ENCODE data around the gene SGTA. TPM values are rescaled to one million over a fixed set of nuclear protein-coding genes. Genes with fewer than 3 reads are reported as not detected.
"Not testable (repeated sequence)": the region's sequence is repeated elsewhere in the genome, so short reads cannot be mapped to it uniquely, and the experiment has no call there.

Gene SGTA
- 31.6 and 42.2 TPM in 2 replicates for total RNA-seq

DNA sequence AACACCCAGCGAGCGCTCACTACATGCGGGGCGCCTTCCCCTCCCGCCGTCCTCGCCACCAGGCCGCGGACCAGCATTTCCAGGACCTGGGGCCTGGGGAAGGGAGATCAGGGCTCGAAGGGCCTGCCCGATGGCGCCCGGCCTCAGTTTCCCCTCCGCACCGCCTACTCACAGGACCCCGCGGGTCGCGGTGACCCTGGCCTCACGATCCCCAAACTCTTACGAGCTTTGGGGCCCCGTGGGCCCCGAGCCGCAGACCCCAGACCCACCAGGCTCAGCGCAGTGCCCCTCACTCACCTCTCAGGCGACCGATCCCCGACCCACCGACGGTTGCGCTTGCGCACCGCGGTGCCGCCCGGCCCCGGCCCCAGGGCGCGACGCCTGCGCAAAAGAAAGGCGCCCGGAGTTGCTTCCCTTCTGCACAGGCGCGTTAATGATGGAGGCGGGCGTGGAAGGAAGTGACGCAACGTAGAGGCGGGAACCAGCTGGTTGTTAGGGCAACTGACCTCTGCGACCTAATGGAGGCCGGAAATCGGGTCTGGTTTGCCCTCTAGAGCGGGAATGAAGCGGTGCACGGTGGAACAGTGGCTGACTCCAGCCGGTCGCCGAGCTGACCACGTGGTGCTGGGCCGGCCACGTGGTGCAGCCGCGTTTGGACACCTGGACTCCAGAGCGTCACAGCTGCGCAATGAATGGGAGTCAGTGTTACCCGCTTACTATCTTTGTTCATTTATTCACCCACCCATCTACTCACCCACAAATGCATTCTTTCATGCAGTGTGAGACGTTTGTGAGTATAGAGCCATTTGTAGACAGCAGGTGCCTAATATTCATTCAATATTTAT is at the start of gene SGTA:
Gene SGTA, minus strand, starts transcription at position 338 of the 845 bp plus-strand sequence. CDS start 14,205 bp downstream, outside the sequence.
- DNase-seq (ENCODE audit: low read depth in 2 of 2), result peak; percentile 99

GRCh38 chr19:2827840-2828489 is 44.9 kb upstream of the SGTA start:
- no peak for DNase-seq (ENCODE audit: low read depth in 2 of 2)

DNA sequence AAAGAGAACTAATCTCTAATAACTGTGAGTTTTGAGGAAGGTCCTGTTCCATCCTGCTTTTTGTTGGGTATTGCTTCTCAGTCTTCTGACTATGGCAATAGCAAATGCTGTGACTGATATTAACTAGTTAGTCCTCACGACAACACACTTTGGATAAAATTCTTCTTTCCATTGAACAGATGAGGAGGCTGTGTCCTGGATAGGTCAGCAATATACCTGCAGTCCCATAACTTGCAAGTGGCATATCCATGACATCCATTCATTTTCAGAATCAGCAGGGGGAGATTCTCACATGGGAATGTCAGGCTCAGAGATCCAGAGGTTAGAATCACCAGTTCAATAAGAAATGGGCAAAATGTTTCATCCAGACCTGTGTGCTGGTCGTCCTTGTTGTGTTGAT is 43.9 kb upstream of the SGTA start:
- DNase-seq (ENCODE audit: low read depth in 2 of 2), result no peak

DNA sequence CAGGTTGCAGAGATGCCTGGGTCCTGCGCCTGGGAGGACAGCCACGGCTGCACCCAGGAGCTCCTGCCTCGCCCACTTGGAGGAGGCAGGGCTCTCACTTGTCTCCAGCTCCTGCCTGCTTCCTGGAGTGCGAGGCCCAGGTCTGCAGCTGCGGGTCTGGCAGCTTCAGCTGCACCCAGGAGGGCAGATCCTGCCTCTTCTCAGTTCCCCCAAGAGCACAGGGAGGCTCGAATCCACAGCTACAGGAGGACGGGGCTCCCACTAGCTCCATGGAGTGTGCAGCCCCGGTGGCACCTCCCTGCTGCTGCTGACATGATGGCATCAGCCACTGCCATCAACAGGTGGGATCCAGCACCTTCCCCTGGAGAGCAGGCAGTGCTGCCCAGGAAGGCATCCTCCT is 41.1 kb upstream of the SGTA start:
- no peak for DNase-seq (ENCODE audit: low read depth in 2 of 2)

- DNase-seq (ENCODE audit: low read depth in 2 of 2), result no peak
Observed at GRCh38 chr19:2823646-2824045, 40.6 kb upstream of the SGTA start.

DNA sequence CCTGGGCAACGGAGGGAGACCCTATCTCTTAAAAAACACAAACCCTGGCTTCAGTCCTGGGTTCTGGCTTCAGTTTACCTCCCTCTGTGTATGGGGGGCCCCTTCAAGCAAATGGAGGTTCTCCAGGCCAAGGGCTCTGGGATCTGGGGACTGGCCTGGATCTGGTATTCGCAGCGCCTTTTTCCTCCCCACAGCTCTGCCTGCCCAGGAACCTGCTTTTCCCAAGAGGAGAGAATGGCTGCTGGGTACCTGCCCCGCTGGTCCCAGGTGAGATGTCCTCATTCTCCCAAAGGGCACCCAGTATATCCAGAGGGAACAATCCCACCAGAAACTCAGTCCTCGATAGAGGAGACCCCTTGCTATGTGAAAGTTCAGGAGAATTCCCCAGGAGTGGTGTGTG is 39.8 kb upstream of the SGTA start:
- DNase-seq (ENCODE audit: low read depth in 2 of 2), result no peak

DNA sequence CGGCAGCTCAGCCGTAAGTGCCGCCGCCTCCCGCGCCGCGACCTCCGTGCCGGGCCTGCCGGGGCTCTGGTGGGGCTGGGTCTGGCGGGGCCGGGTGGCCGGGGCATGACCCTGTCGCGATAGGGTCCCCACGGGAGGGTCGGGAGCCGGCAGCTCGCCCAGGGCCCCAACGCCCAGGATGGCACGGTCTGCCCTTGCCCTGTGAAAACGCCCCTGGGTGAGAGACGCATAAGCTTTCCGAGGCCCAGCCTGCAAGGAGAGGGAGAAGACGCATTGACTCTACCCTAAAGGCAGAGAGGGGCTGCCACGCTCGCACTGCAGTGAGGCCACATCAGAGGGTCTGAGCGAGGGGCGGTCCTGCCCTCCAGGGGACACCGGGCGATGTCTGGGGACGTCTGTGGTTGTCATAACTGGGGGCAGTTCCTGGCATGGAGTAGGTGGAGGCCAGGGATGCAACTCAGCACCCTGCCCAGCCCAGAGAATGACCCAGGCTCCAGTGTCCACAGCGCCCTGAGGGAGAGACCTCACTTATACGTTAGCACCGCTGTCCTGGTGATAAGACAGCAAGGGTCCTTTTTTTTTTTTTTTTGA is 37.1 kb upstream of the SGTA start:
- DNase-seq (ENCODE audit: low read depth in 2 of 2), result no peak

- peak; percentile 92 to 97 for DNase-seq (ENCODE audit: low read depth in 2 of 2)
Observed at GRCh38 chr19:2819540-2820111, 36.6 kb upstream of the SGTA start, which contains the start of gene ZNF554. TSS of gene ZNF554 (plus strand) at chr19:2819868. CDS start at chr19:2820072, 204 bp downstream.

DNA sequence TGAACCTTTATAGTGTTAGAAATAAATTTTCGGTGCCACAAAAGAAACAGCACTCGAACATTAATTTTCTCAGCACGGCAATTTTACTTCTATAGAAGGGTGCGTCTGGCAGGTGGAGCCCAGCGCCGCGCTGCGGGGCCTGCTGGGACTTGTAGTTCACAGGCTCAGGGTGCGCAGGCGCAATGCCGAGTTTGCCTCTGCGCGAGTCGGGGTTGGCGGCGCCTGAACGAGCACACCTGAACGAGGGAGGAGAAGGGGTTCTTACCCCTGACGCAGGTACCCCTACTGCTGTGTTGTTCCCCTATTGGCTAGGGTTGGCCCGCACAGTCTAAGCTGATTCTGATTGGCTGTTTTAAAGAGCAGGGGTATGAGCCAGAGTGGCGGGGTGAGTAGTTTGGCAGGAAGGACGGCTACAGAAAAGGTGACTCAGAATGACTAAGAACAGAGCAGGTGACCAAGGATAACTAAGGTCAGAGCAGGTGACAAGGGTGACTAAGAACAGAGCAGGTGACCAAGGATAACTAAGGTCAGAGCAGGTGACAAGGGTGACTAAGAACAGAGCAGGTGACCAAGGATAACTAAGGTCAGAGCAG is 34.3 kb upstream of the SGTA start:
- DNase-seq (ENCODE audit: low read depth in 2 of 2), result not testable (repeated sequence)

GRCh38 chr19:2816641-2817040 is 33.6 kb upstream of the SGTA start:
- no peak for DNase-seq (ENCODE audit: low read depth in 2 of 2)

DNA sequence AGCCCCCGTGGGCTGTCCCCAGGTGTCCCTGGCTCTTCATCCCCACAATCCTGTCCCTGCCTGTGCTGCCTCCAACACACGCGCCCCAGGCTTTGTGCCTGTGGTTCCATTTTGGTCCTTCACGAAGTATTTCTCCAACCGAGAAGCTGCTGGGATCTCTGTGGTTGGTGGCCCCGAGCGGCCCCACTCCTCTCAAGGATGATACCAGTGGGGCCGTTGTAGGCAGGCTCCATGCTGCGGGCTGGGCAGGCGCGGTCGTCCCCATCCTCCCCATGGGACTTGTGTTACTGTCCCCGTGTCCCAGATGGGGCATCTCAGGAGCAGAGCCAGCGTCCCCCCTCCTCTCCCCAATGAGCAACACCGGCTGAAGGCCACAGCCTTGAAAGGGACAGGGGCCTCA is 32.9 kb upstream of the SGTA start:
- DNase-seq (ENCODE audit: low read depth in 2 of 2), result no peak

- DNase-seq (ENCODE audit: low read depth in 2 of 2), result no peak
Observed at GRCh38 chr19:2815191-2815614, 32.1 kb upstream of the SGTA start.

DNA sequence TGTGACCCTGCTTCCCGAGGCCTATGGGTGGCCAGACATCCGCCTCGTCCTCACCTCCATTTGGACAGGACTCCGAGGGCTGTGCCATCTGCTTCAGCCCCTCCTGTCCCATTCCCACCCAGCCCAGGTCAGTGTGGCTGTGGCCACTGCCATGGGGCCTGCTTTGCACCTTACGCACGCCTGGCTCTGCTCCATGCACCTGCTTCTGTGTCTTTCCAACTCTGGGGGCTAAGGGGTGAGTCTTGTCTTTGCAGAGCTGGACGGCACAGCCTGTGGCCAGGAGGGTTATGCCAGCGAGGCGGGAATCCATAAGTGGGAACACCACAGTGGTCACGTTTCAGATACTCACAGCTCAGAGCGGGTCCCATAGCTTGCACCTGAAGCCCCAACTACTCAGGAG is 31.4 kb upstream of the SGTA start:
- no peak for DNase-seq (ENCODE audit: low read depth in 2 of 2)

- DNase-seq (ENCODE audit: low read depth in 2 of 2), result no peak
Observed at GRCh38 chr19:2813235-2814160, 30.4 kb upstream of the SGTA start.

DNA sequence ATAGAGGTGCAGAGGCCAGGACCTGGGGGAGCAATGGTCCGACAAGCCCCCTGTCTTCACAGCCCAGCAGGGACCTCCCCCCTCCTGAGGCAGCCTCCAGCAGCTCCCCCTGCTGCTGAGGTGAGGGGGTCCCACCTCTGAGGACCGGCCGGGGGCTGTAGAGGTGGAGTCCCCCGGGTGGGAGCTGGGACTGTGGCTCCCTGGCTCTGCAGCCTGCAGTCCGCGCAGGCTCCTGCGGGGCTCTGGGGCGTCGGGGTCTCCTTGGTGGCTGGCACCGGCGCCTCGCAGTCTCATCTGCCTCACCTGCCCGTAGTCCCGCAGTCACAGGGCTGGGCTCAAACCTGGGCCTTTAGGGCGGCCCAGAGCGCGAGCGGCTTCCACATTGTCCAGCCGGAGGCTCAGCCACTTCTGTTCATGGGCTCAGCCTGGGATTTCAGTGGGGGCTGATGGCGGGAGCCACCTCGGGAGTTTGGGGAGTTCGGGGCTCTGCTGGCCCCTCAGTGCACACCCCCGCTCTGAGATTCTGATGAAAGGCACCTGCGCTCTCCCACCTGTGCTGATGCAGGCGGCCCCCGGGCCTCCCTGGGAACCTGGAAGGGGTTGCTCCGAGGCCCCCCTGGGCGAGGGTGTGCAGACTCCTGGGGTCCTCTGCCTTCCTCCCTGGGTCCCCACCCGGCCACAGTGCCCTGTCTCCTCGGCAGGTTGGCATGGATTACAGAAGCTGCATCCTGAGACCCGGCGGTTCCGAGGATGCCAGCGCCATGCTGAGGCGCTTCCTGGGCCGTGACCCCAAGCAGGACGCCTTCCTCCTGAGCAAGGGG is 29.6 kb upstream of the SGTA start:
- no peak for DNase-seq (ENCODE audit: low read depth in 2 of 2)

DNA sequence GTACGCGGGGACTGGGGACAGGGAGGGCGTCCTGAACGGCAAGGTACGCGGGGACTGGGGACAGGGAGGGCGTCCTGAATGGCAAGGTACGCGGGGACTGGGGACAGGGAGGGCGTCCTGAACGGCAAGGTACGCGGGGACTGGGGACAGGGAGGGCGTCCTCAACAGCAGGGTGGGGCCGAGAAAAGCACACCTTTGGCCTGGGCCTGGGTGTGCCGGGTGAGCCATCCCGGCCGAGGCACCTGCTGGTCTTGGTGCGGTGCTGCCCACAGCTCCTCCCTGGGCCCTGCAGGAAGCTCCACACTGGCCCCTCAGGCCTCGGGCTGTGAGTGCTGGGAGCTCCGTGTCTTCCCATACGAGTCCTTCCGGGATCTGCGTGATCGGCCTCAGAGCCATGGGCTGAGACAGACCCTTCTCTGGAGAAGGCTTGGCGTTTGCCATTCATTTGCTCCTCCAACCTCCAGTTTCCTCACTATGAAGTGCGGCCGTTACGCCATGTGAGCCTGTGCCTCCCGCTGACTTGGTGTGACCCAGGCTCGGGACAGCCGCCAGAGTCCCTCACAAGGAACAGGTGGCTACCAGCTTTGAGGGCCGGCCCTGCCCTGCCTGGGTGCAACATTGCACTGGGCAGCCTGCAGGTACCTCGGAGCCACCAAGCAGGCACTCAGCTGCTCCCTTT is 28.8 kb upstream of the SGTA start:
- no peak for DNase-seq (ENCODE audit: low read depth in 2 of 2)

DNA sequence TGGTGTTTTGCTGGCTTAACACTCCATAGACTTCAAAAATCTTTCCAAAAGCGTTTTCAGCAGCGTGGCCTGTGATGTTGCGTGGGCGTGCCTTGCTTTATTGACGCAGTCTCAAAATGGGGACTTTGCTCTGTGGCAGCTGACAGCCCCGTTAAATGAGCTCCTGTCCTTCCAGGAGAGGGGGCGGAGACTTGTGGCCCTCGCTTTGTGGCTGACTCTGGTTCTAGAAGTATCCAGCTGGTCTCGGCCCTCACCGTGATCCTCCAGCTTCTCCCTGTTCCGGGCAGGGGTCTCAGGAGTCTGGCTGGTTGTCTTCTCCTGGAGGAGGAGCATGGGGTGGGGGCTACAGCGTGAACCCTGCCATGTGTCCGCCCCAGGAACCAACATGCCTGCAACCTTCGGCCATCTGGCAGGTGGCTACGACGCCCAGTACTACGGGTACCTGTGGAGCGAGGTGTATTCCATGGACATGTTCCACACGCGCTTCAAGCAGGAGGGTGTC is 28.2 kb upstream of the SGTA start:
- DNase-seq (ENCODE audit: low read depth in 2 of 2), result no peak

- DNase-seq (ENCODE audit: low read depth in 2 of 2), result no peak
Observed at GRCh38 chr19:2810141-2811091, 27.3 kb upstream of the SGTA start.

Data from dermis microvascular lymphatic vessel endothelial cell (primary cell).